ENCODE results near the gene TMEM233. TPM values are rescaled to one million over a fixed set of nuclear protein-coding genes. Genes with fewer than 3 reads are reported as not detected.
A peak's percentile ranks its signal among the peaks of the same experiment; 100 is the strongest.

TMEM233 gene
- total RNA-seq, 1 experiment from 2014 or later: 2.6 TPM

GRCh38 chr12:119681111-119681510 is 87.5 kb downstream of the TMEM233 start:
- no peak for DNase-seq (ENCODE audit: low read depth)

- DNase-seq (ENCODE audit: low read depth): no peak
Observed at GRCh38 chr12:119681728-119682638, 88.4 kb downstream of the TMEM233 start.

GRCh38 chr12:119682639-119683252 is 89.2 kb downstream of the TMEM233 start:
- DNase-seq (ENCODE audit: low read depth): no peak

- DNase-seq (ENCODE audit: low read depth): peak; percentile 43
Observed at GRCh38 chr12:119683413-119683812, 89.8 kb downstream of the TMEM233 start.

- DNase-seq (ENCODE audit: low read depth): no peak
Observed at GRCh38 chr12:119683816-119684215, 90.2 kb downstream of the TMEM233 start.

- DNase-seq (ENCODE audit: low read depth): peak; percentile 20
Observed at GRCh38 chr12:119684711-119685369, 91.3 kb downstream of the TMEM233 start.

GRCh38 chr12:119685375-119685774 is 91.8 kb downstream of the TMEM233 start:
- DNase-seq (ENCODE audit: low read depth): no peak

- no peak for DNase-seq (ENCODE audit: low read depth)
Observed at GRCh38 chr12:119686355-119686754, 92.8 kb downstream of the TMEM233 start.

- no peak for DNase-seq (ENCODE audit: low read depth)
Observed at GRCh38 chr12:119686776-119687175, 93.2 kb downstream of the TMEM233 start.

- DNase-seq (ENCODE audit: low read depth): no peak
Observed at GRCh38 chr12:119687406-119687805, 93.8 kb downstream of the TMEM233 start.

GRCh38 chr12:119687879-119688278 is 94.3 kb downstream of the TMEM233 start:
- DNase-seq (ENCODE audit: low read depth): no peak

- no peak for DNase-seq (ENCODE audit: low read depth)
Observed at GRCh38 chr12:119689935-119690500, 96.4 kb downstream of the TMEM233 start.

GRCh38 chr12:119691202-119691810 is 97.7 kb downstream of the TMEM233 start:
- no peak for DNase-seq (ENCODE audit: low read depth)

GRCh38 chr12:119692410-119692809 is 98.8 kb downstream of the TMEM233 start:
- DNase-seq (ENCODE audit: low read depth): peak; percentile 93

Other genes starting within 250 kb of the TMEM233 start
- gene PRKAB1, start 74.4 kb downstream of the TMEM233 start, total RNA-seq (2014; rRNA removed): 15.6 and 19.1 TPM in 2 replicates